H1 (cell line): Measurements from ENCODE around the gene CDYL. TPM values are rescaled to one million over a fixed set of nuclear protein-coding genes. Genes with fewer than 3 reads are reported as not detected.

Experiments
- CTCF ChIA-PET: fragments of 300-600 bp; sonication (Branson Sonifier 250); formaldehyde crosslinking; loops from one replicate; lab custom pipeline; 2021; ENCODE audit not compliant: partially characterized antibody; lab: Charles Lee
- POLR2A ChIA-PET: fragments of 300-600 bp; sonication (Branson Sonifier 250); formaldehyde crosslinking; loops from one replicate; lab custom pipeline; 2021; ENCODE audit warnings: inconsistent platforms; ENCODE audit not compliant: partially characterized antibody; lab: Charles Lee
- DNase-seq, 2 experiments: peaks; one replicate each; pipeline versions ENCODE4 v3.0.0 to v3.0.0-alpha.2; 2010 to 2022; ENCODE audit warnings: low spot score in 2 of 2, low read depth in 1 of 2, mixed read lengths in 1 of 2
- FAIRE-seq: peaks from 2 replicates; lab custom pipeline; 2011; peaks lifted over from hg19 to GRCh38; lab: Jason Lieb, UNC
- H2AFZ ChIP-seq: 2 replicates; pipeline ENCODE4 v1.8.1; 2012; ENCODE audit warnings: low read length, inconsistent platforms
- H2AK5ac ChIP-seq: 2 replicates; pipeline ENCODE4 v1.6.1; 2013; ENCODE audit warnings: low read depth, low read length
- H2BK120ac ChIP-seq: replicated peaks from 2 replicates; pipeline ENCODE3; 2013; ENCODE audit warnings: low read depth, low read length, inconsistent platforms
- H2BK12ac ChIP-seq: 2 replicates; pipeline ENCODE4 v1.6.1; 2013; ENCODE audit warnings: low read depth, low read length
- H2BK15ac ChIP-seq: 2 replicates; pipeline ENCODE4 v1.6.1; 2013; ENCODE audit warnings: low read length
- H2BK20ac ChIP-seq: 2 replicates; pipeline ENCODE4 v1.6.1; 2013; ENCODE audit warnings: low read length
- H2BK5ac ChIP-seq: 2 replicates; pipeline ENCODE4 v1.6.1; 2013; ENCODE audit warnings: low read depth, low read length
- H3K14ac ChIP-seq: 2 replicates; pipeline ENCODE4 v1.6.1; 2013; ENCODE audit warnings: inconsistent platforms; ENCODE audit not compliant: insufficient read length
- H3K18ac ChIP-seq: 2 replicates; pipeline ENCODE4 v1.6.1; 2013; ENCODE audit warnings: low read length; ENCODE audit errors: extremely low read depth
- H3K23ac ChIP-seq: 2 replicates; pipeline ENCODE4 v1.6.1; 2013; ENCODE audit warnings: inconsistent platforms; ENCODE audit not compliant: insufficient read length
- H3K23me2 ChIP-seq: 2 replicates; pipeline ENCODE4 v1.6.1; 2013; ENCODE audit warnings: low read depth, low read length
- H3K27ac ChIP-seq: 2 replicates; pipeline ENCODE4 v1.6.1; 2011; ENCODE audit warnings: low read depth, low read length, inconsistent platforms
- H3K27me3 ChIP-seq, 4 experiments: replicated peaks in 1 of 4; 1 replicate in 1 of 4; 2 replicates in 3 of 4; pipeline versions ENCODE4 v1.6.1 to v1.8.1; 2011 to 2013; ENCODE audit warnings: low read length in 3 of 4, mild to moderate bottlenecking in 3 of 4, inconsistent platforms in 2 of 4, mixed read lengths in 2 of 4, moderate library complexity in 1 of 4; ENCODE audit not compliant: control insufficient read depth in 3 of 4, insufficient read depth in 3 of 4; ENCODE audit errors: extremely low read depth in 1 of 4
- H3K36me3 ChIP-seq, 4 experiments: 2 replicates each; pipeline versions ENCODE4 v1.6.1 to v1.8.1; 2011 to 2013; ENCODE audit warnings: mild to moderate bottlenecking in 4 of 4, low read length in 3 of 4, moderate library complexity in 2 of 4, control low read depth in 1 of 4, inconsistent platforms in 1 of 4; ENCODE audit not compliant: insufficient read depth in 4 of 4, control insufficient read depth in 2 of 4
- H3K4ac ChIP-seq: replicated peaks from 2 replicates; pipeline ENCODE3; 2013; ENCODE audit warnings: low read length, low read depth, mixed read lengths, inconsistent platforms; ENCODE audit not compliant: insufficient read length
- H3K4me1 ChIP-seq, 4 experiments: replicated peaks in 1 of 4; 1 replicate in 1 of 4; 2 replicates in 3 of 4; pipeline versions ENCODE4 v1.6.1 to v1.8.1; 2011 to 2013; ENCODE audit warnings: low read length in 3 of 4, inconsistent platforms in 2 of 4, mixed read lengths in 1 of 4; ENCODE audit not compliant: insufficient read depth in 4 of 4, control insufficient read depth in 3 of 4
- H3K4me2 ChIP-seq, 2 experiments: 2 replicates each; pipeline versions ENCODE4 v1.6.1 to v1.8.1; 2011 to 2013; ENCODE audit warnings: low read depth in 2 of 2, low read length in 2 of 2, control low read depth in 1 of 2, inconsistent platforms in 1 of 2, mild to moderate bottlenecking in 1 of 2; ENCODE audit not compliant: insufficient read depth in 1 of 2
- H3K4me3 ChIP-seq, 4 experiments: fragments of 200-600, 300-600 bp in 1 of 4; sonication (generic), shearing (Covaris generic), sonication (Bioruptor Twin) in 1 of 4; 2 replicates each; pipeline versions ENCODE4 v1.5.1 to v1.8.1; 2011 to 2016; ENCODE audit warnings: low read length in 4 of 4, low read depth in 3 of 4, control low read depth in 2 of 4, inconsistent platforms in 2 of 4, mild to moderate bottlenecking in 2 of 4, mixed read lengths in 1 of 4, moderate library complexity in 1 of 4; ENCODE audit not compliant: insufficient read depth in 2 of 4; ENCODE audit errors: extremely low read depth in 1 of 4
- H3K56ac ChIP-seq: replicated peaks from 2 replicates; pipeline ENCODE3; 2013; ENCODE audit warnings: low read depth, mild to moderate bottlenecking, mixed read lengths, low read length, inconsistent platforms; ENCODE audit not compliant: insufficient read length
- H3K79me1 ChIP-seq: 2 replicates; pipeline ENCODE4 v1.6.1; 2013; ENCODE audit warnings: low read depth, low read length, control low read depth
- H3K79me2 ChIP-seq, 2 experiments: 2 replicates each; pipeline versions ENCODE4 v1.6.1 to v1.8.1; 2012 to 2013; ENCODE audit warnings: low read length in 2 of 2, mild to moderate bottlenecking in 2 of 2, inconsistent platforms in 1 of 2; ENCODE audit not compliant: insufficient read depth in 2 of 2, control insufficient read depth in 1 of 2
- H3K9ac ChIP-seq, 4 experiments: replicated peaks in 1 of 4; 1 replicate in 1 of 4; 2 replicates in 3 of 4; pipeline versions ENCODE4 v1.6.1 to v1.8.1; 2011 to 2013; ENCODE audit warnings: low read depth in 3 of 4, low read length in 3 of 4, control low read depth in 2 of 4, mild to moderate bottlenecking in 2 of 4, moderate library complexity in 2 of 4, inconsistent platforms in 1 of 4; ENCODE audit errors: extremely low read depth in 1 of 4
- H3K9me3 ChIP-seq, 2 experiments: 2 replicates each; pipeline versions ENCODE4 v1.6.1 to v1.8.1; 2012 to 2013; ENCODE audit warnings: mild to moderate bottlenecking in 2 of 2, moderate library complexity in 2 of 2, control low read depth in 1 of 2, inconsistent platforms in 1 of 2, low read depth in 1 of 2, low read length in 1 of 2, mixed read lengths in 1 of 2; ENCODE audit not compliant: insufficient read depth in 2 of 2
- H4K20me1 ChIP-seq, 2 experiments: replicated peaks in 1 of 2; 2 replicates each; pipeline versions ENCODE3 to v1.8.1; 2011 to 2013; ENCODE audit warnings: inconsistent platforms in 2 of 2, low read length in 2 of 2, mild to moderate bottlenecking in 1 of 2; ENCODE audit not compliant: insufficient read depth in 2 of 2, control insufficient read depth in 1 of 2
- H4K5ac ChIP-seq: 2 replicates; pipeline ENCODE4 v1.6.1; 2013; ENCODE audit warnings: low read length, low read depth, mixed read lengths, inconsistent platforms; ENCODE audit not compliant: insufficient read length
- H4K8ac ChIP-seq: 2 replicates; pipeline ENCODE4 v1.8.0; 2013; ENCODE audit warnings: mild to moderate bottlenecking, moderate library complexity, low read length, inconsistent platforms; ENCODE audit not compliant: insufficient read depth; ENCODE audit errors: extremely low read depth
- H4K91ac ChIP-seq: replicated peaks from 2 replicates; pipeline ENCODE3; 2013; ENCODE audit warnings: low read length, mixed read lengths, inconsistent platforms; ENCODE audit not compliant: insufficient read length
- BRCA1 ChIP-seq: IDR thresholded peaks from 2 replicates; pipeline ENCODE4 v1.6.1; 2012; ENCODE audit warnings: low read depth, low read length, improper control_type of control experiment
- E2F6 ChIP-seq: IDR thresholded peaks from 2 replicates; pipeline ENCODE4 v1.6.1; 2012; ENCODE audit warnings: inconsistent platforms
- RAD21 ChIP-seq, 2 experiments: IDR thresholded peaks in 1 of 2; conservative IDR thresholded peaks in 1 of 2; 2 replicates each; pipeline ENCODE4 v1.6.1; 2011; ENCODE audit warnings: low read depth in 2 of 2, low read length in 2 of 2, improper control_type of control experiment in 1 of 2, inconsistent platforms in 1 of 2, mild to moderate bottlenecking in 1 of 2, moderate library complexity in 1 of 2
- RFX5 ChIP-seq: IDR thresholded peaks from 2 replicates; pipeline ENCODE4 v1.6.1; 2011; ENCODE audit warnings: low read depth, low read length, improper control_type of control experiment, borderline replicate concordance
- SUZ12 ChIP-seq: fragments of 200-600 bp; sonication (generic); IDR thresholded peaks from 2 replicates; pipeline ENCODE4 v1.6.1; 2012; ENCODE audit warnings: mild to moderate bottlenecking, inconsistent platforms, low read length, moderate library complexity, mixed read lengths
- WGBS, 2 experiments: shearing (Covaris generic) in 1 of 2; methylation state at CpG; one replicate each; pipeline versions ENCODE4 v1.1.6 to v1.1.7; 2013 to 2015; ENCODE audit warnings: low lambda C conversion rate in 2 of 2, mixed read lengths in 2 of 2, inconsistent platforms in 1 of 2, low coverage in 1 of 2, missing lambda C conversion rate in 1 of 2; ENCODE audit not compliant: insufficient replicate concordance in 2 of 2, insufficient coverage in 1 of 2, insufficient read length in 1 of 2; ENCODE audit errors: extremely low coverage in 1 of 2, missing lambda C conversion rate in 1 of 2; 5-methylcytosine and 5-hydroxymethylcytosine counted together
- polyA plus RNA-seq, 7 experiments: library from polyadenylated mRNA; depleted of rRNA in 3 of 7; stranded (reverse) in 5 of 7; unstranded in 2 of 7; fragments of >200 nt in 5 of 7; fragments of 200-250 nt in 2 of 7; gene quantifications; 1 replicate in 5 of 7; 2 replicates in 1 of 7; 4 replicates in 1 of 7; pipeline versions ENCODE4 v1.2.1 to v1.2.3, GENCODE V29; 2011 to 2013; ENCODE audit warnings: missing spikeins in 2 of 7, mixed read lengths in 2 of 7
- total RNA-seq: library from RNA; stranded (reverse); fragmentation: NEBNext Ultra II Directional; extraction: Animal tissue kit (Norgen Biotek cat#: 25700); gene quantifications from 2 replicates; pipeline ENCODE4 v1.2.1, GENCODE V29; 2021
- TF ChIP-seq, protein P1 (sequence below), 3 experiments: IDR thresholded peaks; 1 replicate in 2 of 3; 2 replicates in 1 of 3; pipeline versions ENCODE4 v1.5.1 to v1.6.1; 2011; ENCODE audit warnings: low read length in 3 of 3, mild to moderate bottlenecking in 3 of 3, inconsistent platforms in 2 of 3, low read depth in 1 of 3, moderate library complexity in 1 of 3; ENCODE audit not compliant: insufficient read depth in 1 of 3; ENCODE audit errors: control extremely low read depth in 1 of 3

CDYL gene
- total and polyA plus RNA-seq, 2 of the 8 experiments (the other 6 are each of a cell fraction or from before 2014, with no cell fraction given) = 56.4 to 119 TPM

DNA sequence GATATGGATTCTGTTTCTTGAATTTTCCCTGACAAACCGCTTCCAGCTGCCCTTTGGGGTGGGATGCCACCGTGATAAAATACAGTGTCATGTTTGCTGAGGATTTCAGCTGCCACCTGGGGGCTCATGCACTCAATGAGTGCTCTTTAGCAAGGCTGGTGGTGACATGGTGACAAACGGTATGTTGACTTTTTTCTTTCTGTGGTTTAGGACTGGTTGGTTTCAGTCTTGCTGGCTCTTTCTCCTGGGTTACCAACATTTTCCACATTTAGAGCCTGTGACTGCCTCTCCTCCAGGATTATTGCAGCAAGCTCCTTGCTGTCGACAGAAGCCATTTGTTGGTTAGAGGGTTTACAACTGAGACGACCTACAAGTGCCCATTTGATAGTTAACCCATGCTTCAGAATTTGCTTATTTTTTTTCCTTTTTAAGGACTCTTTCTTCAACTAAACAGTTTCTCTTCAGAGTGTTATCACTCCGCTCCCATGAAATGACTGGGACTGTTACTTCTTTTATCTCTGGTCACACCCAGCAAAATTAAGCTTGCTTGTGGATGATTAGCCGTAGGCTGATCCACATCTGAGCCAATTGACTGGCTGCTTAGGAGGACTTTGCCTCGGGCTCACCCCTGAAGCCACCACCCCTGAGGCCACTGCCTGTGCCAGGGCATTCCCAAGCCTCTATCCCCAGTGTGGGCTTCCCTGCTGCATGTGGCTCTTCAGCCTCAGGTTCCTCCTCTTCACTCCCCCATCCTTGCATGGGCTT, 48.4 kb upstream of the CDYL start:
- Histone ChIP-seq H3K27me3 (no peaks in the 10 kb centered on the region), H4K5ac (no peak overlapping the region), H3K18ac (no peak overlapping the region), H4K8ac (no peak overlapping the region), H2AFZ (no peak overlapping the region), H3K9me3 (peaks cover 0 to 4% of the 10 kb centered on the region in 2 experiments; a peak in 1 of 4 replicates), H2BK12ac (peak overlapping the region; percentile 68; the same call in 1 of the 2 replicates), H2BK20ac (no peak overlapping the region), H3K4me1 (peaks cover 5 to 10% (median 7%) of the 10 kb centered on the region in 4 experiments), H3K23me2 (no peaks in the 10 kb centered on the region; the same call in 1 of the 2 replicates), H3K79me2 (no peaks in the 10 kb centered on the region), H3K36me3 (no peaks in the 10 kb centered on the region), H2BK120ac (no peak overlapping the region), H3K4ac (no peak overlapping the region), H3K4me3 (no peak overlapping the region), H3K23ac (no peak overlapping the region), H3K27ac (no peak overlapping the region), H3K14ac (no peak overlapping the region), H2AK5ac (no peak overlapping the region; the same call in 1 of the 2 replicates), H4K91ac (no peak overlapping the region), H4K20me1 (no peaks in the 10 kb centered on the region), H2BK15ac (no peak overlapping the region), H3K9ac (no peak overlapping the region), H3K79me1 (no peaks in the 10 kb centered on the region), H2BK5ac (no peak overlapping the region), H3K56ac (no peak overlapping the region), H3K4me2 (no peak overlapping the region)
- DNase-seq = no peak
- ChIA-PET POLR2A (interaction anchor here (1.4 to 1.9 kb wide), 2 partner anchors 46 to 50 kb away, joined by 4 to 6 read pairs; no protein-coding TSS in a partner anchor), CTCF (interaction anchor here (0.6 to 1.2 kb wide), 5 partner anchors 12 to 691 kb away, joined by 3 to 4 read pairs (median 3); no protein-coding TSS in a partner anchor)
- TF ChIP-seq BRCA1 (no peak), SUZ12 (no peak), RAD21 (IDR thresholded peaks at IDR 0.05 in 1 of 2, conservative IDR thresholded peaks at IDR 0.05 in 1 of 2; ENCODE audit: low read depth in 2 of 2, low read length in 2 of 2) (peak; percentile 18 to 45; a peak in 3 of 4 replicates), RFX5 (no peak), E2F6 (no peak)
- TF ChIP-seq, protein P1, sequence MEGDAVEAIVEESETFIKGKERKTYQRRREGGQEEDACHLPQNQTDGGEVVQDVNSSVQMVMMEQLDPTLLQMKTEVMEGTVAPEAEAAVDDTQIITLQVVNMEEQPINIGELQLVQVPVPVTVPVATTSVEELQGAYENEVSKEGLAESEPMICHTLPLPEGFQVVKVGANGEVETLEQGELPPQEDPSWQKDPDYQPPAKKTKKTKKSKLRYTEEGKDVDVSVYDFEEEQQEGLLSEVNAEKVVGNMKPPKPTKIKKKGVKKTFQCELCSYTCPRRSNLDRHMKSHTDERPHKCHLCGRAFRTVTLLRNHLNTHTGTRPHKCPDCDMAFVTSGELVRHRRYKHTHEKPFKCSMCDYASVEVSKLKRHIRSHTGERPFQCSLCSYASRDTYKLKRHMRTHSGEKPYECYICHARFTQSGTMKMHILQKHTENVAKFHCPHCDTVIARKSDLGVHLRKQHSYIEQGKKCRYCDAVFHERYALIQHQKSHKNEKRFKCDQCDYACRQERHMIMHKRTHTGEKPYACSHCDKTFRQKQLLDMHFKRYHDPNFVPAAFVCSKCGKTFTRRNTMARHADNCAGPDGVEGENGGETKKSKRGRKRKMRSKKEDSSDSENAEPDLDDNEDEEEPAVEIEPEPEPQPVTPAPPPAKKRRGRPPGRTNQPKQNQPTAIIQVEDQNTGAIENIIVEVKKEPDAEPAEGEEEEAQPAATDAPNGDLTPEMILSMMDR (IDR thresholded peaks at IDR 0.05; ENCODE audit: control extremely low read depth in 1 of 3, insufficient read depth in 1 of 3, low read depth in 1 of 3, low read length in 3 of 3) = peak in 2 of 3 experiments; percentile 16 to 17; a peak in 1 of 4 replicates
- WGBS, 2 experiments = 75% methylated on average over 8 of the region's 8 CpGs; no CpG with 5 or more reads in 1 of the 2 experiments
- no peak for FAIRE-seq
